Adipocyte (in vitro differentiated cells): ENCODE results near the gene CIAO2B.

Source experiments
- DNase-seq: peaks from one replicate; pipeline ENCODE4 v3.0.0-alpha.2; 2015; ENCODE audit warnings: low read depth
- H3K27me3 ChIP-seq: replicated peaks from 2 replicates; pipeline ENCODE4 v1.7.0; 2013; ENCODE audit warnings: mild to moderate bottlenecking, low read length, moderate library complexity; ENCODE audit not compliant: control insufficient read depth, insufficient read depth
- H3K36me3 ChIP-seq: 2 replicates; pipeline ENCODE4 v1.7.0; 2013; ENCODE audit warnings: low read length, mild to moderate bottlenecking, moderate library complexity; ENCODE audit not compliant: control insufficient read depth, insufficient read depth, severe bottlenecking
- H3K4me1 ChIP-seq: 2 replicates; pipeline ENCODE4 v1.7.0; 2013; ENCODE audit warnings: mild to moderate bottlenecking, low read length, moderate library complexity; ENCODE audit not compliant: control insufficient read depth, insufficient read depth
- H3K4me3 ChIP-seq: 2 replicates; pipeline ENCODE4 v1.7.0; 2013; ENCODE audit warnings: mild to moderate bottlenecking, low read length, moderate library complexity
- H3K9ac ChIP-seq: 2 replicates; pipeline ENCODE4 v1.7.0; 2013; ENCODE audit warnings: mild to moderate bottlenecking, low read length, moderate library complexity
- H3K9me3 ChIP-seq: 2 replicates; pipeline ENCODE4 v1.7.0; 2013; ENCODE audit warnings: mild to moderate bottlenecking, low read length, moderate library complexity; ENCODE audit not compliant: control insufficient read depth

The CIAO2B gene

GRCh38 chr16:66917741-66918140 is 16.5 kb downstream of the CIAO2B start:
- Histone ChIP-seq H3K4me3 (no peak overlapping the region), H3K9ac (no peak overlapping the region)

GRCh38 chr16:66916518-66916917 is 17.7 kb downstream of the CIAO2B start:
- Histone ChIP-seq H3K4me3 (no peak overlapping the region), H3K9me3 (no peaks in the 10 kb centered on the region), H3K27me3 (peaks cover 54% of the 10 kb centered on the region), H3K36me3 (no peaks in the 10 kb centered on the region), H3K4me1 (no peaks in the 10 kb centered on the region), H3K9ac (no peak overlapping the region)
- no peak for DNase-seq

More at GRCh38 chr16:66917741-66918140, 16.5 kb downstream of the CIAO2B start:
- Histone ChIP-seq H3K9me3 (no peaks in the 10 kb centered on the region), H3K27me3 (peaks cover 57% of the 10 kb centered on the region), H3K36me3 (no peaks in the 10 kb centered on the region), H3K4me1 (no peaks in the 10 kb centered on the region)
- DNase-seq: no peak

GRCh38 chr16:66915041-66915440 is 19.2 kb downstream of the CIAO2B start:
- Histone ChIP-seq H3K36me3 (no peaks in the 10 kb centered on the region), H3K4me1 (no peaks in the 10 kb centered on the region), H3K27me3 (peaks cover 54% of the 10 kb centered on the region), H3K4me3 (no peak overlapping the region), H3K9ac (no peak overlapping the region), H3K9me3 (no peaks in the 10 kb centered on the region)
- DNase-seq: no peak

DNA sequence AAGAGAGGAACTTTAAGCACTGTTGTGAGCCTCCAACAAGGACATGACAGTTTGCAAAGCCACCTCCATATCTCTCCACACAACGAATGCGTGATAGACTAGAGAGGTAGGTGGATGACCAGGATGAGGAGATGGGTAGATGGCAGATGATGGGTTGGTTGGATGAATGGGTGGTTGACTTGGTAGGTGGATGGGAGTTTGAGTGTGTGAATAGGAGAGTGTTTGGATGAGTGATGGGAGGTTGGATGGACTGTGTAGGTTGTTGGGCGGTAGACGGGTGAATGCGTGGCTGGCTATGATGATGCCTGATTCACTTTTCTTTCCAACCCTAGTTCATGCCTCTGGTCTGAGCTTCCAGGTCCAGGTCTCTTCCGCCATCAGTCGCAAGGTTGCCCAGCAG is 19.7 kb downstream of the CIAO2B start:
- no peak for DNase-seq
- no peaks in the 10 kb centered on the region for H3K36me3 ChIP-seq
- peaks cover 54% of the 10 kb centered on the region for H3K27me3 ChIP-seq
- H3K4me1 ChIP-seq: no peaks in the 10 kb centered on the region
- H3K9ac ChIP-seq: no peak overlapping the region
- no peak overlapping the region for H3K4me3 ChIP-seq
- H3K9me3 ChIP-seq: no peaks in the 10 kb centered on the region

- Histone ChIP-seq H3K9me3 (no peaks in the 10 kb centered on the region), H3K36me3 (no peaks in the 10 kb centered on the region), H3K27me3 (peaks cover 50% of the 10 kb centered on the region), H3K9ac (no peak overlapping the region), H3K4me1 (no peaks in the 10 kb centered on the region), H3K4me3 (no peak overlapping the region)
- DNase-seq: no peak
Measured at GRCh38 chr16:66913711-66914110, 20.5 kb downstream of the CIAO2B start.

GRCh38 chr16:66913081-66913480 is 21.1 kb downstream of the CIAO2B start:
- no peaks in the 10 kb centered on the region for H3K9me3 ChIP-seq
- no peak overlapping the region for H3K4me3 ChIP-seq
- no peaks in the 10 kb centered on the region for H3K4me1 ChIP-seq
- H3K36me3 ChIP-seq: no peaks in the 10 kb centered on the region
- H3K27me3 ChIP-seq: peaks cover 52% of the 10 kb centered on the region
- DNase-seq: no peak
- H3K9ac ChIP-seq: no peak overlapping the region

DNA sequence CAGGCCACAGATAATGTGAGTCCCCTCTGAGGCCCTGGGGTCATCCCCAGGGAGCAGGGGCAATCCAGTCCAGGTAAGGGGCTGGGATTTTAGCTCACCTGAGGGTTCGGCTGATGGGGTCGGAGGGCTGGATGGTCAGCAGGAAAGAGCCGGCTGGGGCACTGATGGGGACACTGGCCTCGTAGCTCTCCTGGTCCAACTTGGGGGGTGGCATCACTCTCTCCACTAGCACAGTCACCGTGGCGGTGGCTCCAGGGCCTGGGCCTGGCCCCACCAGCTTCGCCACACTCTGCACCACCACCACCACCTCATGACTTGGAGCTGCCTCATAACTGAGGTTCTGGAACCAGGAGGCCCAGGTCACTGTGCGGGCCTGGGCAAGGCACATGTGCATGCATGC is 22.4 kb downstream of the CIAO2B start:
- H3K27me3 ChIP-seq: peaks cover 52% of the 10 kb centered on the region
- H3K4me3 ChIP-seq: no peak overlapping the region
- DNase-seq: no peak
- H3K9me3 ChIP-seq: no peaks in the 10 kb centered on the region
- H3K9ac ChIP-seq: no peak overlapping the region
- no peaks in the 10 kb centered on the region for H3K4me1 ChIP-seq
- no peaks in the 10 kb centered on the region for H3K36me3 ChIP-seq

DNA sequence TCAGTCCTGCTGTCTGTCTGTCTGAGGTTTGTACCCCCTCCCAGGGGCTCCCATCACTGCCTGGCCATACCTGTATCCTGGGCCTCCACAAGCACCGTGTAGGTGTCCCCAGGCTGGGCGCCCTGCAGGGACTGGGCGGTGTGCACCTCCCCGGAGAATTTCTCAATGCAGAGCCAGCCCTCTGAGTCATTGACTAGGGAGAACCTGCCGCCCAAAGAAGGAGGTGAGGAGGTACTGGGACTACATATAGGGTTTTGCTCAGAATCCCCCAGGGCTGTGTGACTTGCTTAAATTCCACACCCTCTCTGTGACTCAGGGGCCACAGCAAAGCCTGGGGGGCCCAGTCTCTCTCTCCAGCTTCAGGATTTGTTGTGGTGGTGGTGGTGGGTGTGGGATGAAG is 23.1 kb downstream of the CIAO2B start:
- no peak for DNase-seq
- Histone ChIP-seq H3K27me3 (peaks cover 48% of the 10 kb centered on the region), H3K4me3 (no peak overlapping the region), H3K9me3 (no peaks in the 10 kb centered on the region), H3K4me1 (no peaks in the 10 kb centered on the region), H3K9ac (no peak overlapping the region), H3K36me3 (no peaks in the 10 kb centered on the region)

- H3K4me1 ChIP-seq: no peaks in the 10 kb centered on the region
- H3K36me3 ChIP-seq: no peaks in the 10 kb centered on the region
- no peak overlapping the region for H3K9ac ChIP-seq
- no peaks in the 10 kb centered on the region for H3K9me3 ChIP-seq
- no peak overlapping the region for H3K4me3 ChIP-seq
- DNase-seq: no peak
- H3K27me3 ChIP-seq: peaks cover 47% of the 10 kb centered on the region
Measured at GRCh38 chr16:66910175-66910940, 23.8 kb downstream of the CIAO2B start.

GRCh38 chr16:66908762-66909559 is 25.2 kb downstream of the CIAO2B start:
- no peaks in the 10 kb centered on the region for H3K9me3 ChIP-seq
- H3K4me3 ChIP-seq: no peak overlapping the region
- no peak overlapping the region for H3K9ac ChIP-seq
- no peak for DNase-seq
- H3K27me3 ChIP-seq: peaks cover 34% of the 10 kb centered on the region
- no peaks in the 10 kb centered on the region for H3K4me1 ChIP-seq
- no peaks in the 10 kb centered on the region for H3K36me3 ChIP-seq

GRCh38 chr16:66908116-66908515 is 26.1 kb downstream of the CIAO2B start:
- H3K9me3 ChIP-seq: no peaks in the 10 kb centered on the region
- no peak overlapping the region for H3K4me3 ChIP-seq
- peaks cover 34% of the 10 kb centered on the region for H3K27me3 ChIP-seq
- H3K4me1 ChIP-seq: no peaks in the 10 kb centered on the region
- no peak for DNase-seq
- no peak overlapping the region for H3K9ac ChIP-seq
- no peaks in the 10 kb centered on the region for H3K36me3 ChIP-seq
